IMR-90 (cell line): ENCODE results near the gene DPYD. TPM values are rescaled to one million over a fixed set of nuclear protein-coding genes. Genes with fewer than 3 reads are reported as not detected.

Experiments
- ATAC-seq: fragments of 200-7000 bp; cut with Tn5 transposase; 2 replicates; pipeline ENCODE4 v1.9.1; 2020; ENCODE audit warnings: low read depth, mild to moderate bottlenecking, moderate library complexity
- BruUV-seq: library from RNA; stranded (reverse); fragments of 400-500 nt; replicated peaks from 2 replicates; lab custom pipeline; 2021; lab: Mats Ljungman, UMichigan
- CTCF ChIA-PET: fragments of 300-600 bp; formaldehyde crosslinking; extraction: SDS; loops from one replicate; lab custom pipeline; 2021; ENCODE audit warnings: antibody characterized with exemption; lab: Yijun Ruan, JAX
- POLR2A ChIA-PET: fragments of 300-600 bp; sonication (Branson Sonifier 250); formaldehyde crosslinking; loops from one replicate; lab custom pipeline; 2022; ENCODE audit warnings: antibody characterized with exemption; ENCODE audit not compliant: unreplicated experiment; lab: Charles Lee
- DNase-seq: peaks from one replicate; pipeline ENCODE4 v3.0.0; 2013
- H2AFZ ChIP-seq: replicated peaks from 2 replicates; pipeline ENCODE3; 2013; ENCODE audit warnings: low read length, mild to moderate bottlenecking; ENCODE audit not compliant: poor library complexity
- H2AK5ac ChIP-seq: 2 replicates; pipeline ENCODE4 v1.6.1; 2013; ENCODE audit warnings: low read depth, low read length, inconsistent platforms
- H2AK9ac ChIP-seq: replicated peaks from 2 replicates; pipeline ENCODE3; 2013; ENCODE audit warnings: mild to moderate bottlenecking, low read depth, low read length, moderate library complexity; ENCODE audit not compliant: poor library complexity
- H2BK120ac ChIP-seq: 2 replicates; pipeline ENCODE4 v1.6.1; 2013; ENCODE audit warnings: low read depth, low read length, inconsistent platforms
- H2BK15ac ChIP-seq: 3 replicates; pipeline ENCODE4 v1.6.1; 2013; ENCODE audit warnings: low read depth, low read length, inconsistent platforms
- H2BK20ac ChIP-seq: 2 replicates; pipeline ENCODE4 v1.6.1; 2013; ENCODE audit warnings: low read depth, mild to moderate bottlenecking, inconsistent platforms, low read length, moderate library complexity
- H2BK5ac ChIP-seq: 2 replicates; pipeline ENCODE4 v1.6.1; 2013; ENCODE audit warnings: mild to moderate bottlenecking, low read depth, low read length, inconsistent platforms; ENCODE audit not compliant: poor library complexity, severe bottlenecking
- H3K14ac ChIP-seq: replicated peaks from 2 replicates; pipeline ENCODE4 v1.6.1; 2013; ENCODE audit warnings: low read depth, low read length, inconsistent platforms
- H3K18ac ChIP-seq: 2 replicates; pipeline ENCODE4 v1.6.1; 2013; ENCODE audit warnings: low read depth, low read length, control low read depth
- H3K23ac ChIP-seq: 2 replicates; pipeline ENCODE4 v1.6.1; 2013; ENCODE audit warnings: low read depth, low read length, inconsistent platforms
- H3K27ac ChIP-seq: 2 replicates; pipeline ENCODE4 v1.5.1; 2013; ENCODE audit warnings: mild to moderate bottlenecking, control low read depth, low read length; ENCODE audit not compliant: insufficient read depth
- H3K27me3 ChIP-seq: 2 replicates; pipeline ENCODE4 v1.6.1; 2013; ENCODE audit warnings: low read length; ENCODE audit not compliant: control insufficient read depth, insufficient read depth
- H3K36me3 ChIP-seq: 2 replicates; pipeline ENCODE4 v1.6.1; 2013; ENCODE audit warnings: low read length, mixed read lengths; ENCODE audit not compliant: control insufficient read depth, insufficient read depth
- H3K4ac ChIP-seq: 2 replicates; pipeline ENCODE4 v1.6.1; 2013; ENCODE audit warnings: low read depth, low read length, inconsistent platforms
- H3K4me1 ChIP-seq: 2 replicates; pipeline ENCODE4 v1.6.1; 2013; ENCODE audit warnings: low read length, mixed read lengths; ENCODE audit not compliant: control insufficient read depth, insufficient read depth
- H3K4me2 ChIP-seq: 2 replicates; pipeline ENCODE4 v1.6.1; 2013; ENCODE audit warnings: low read depth, mild to moderate bottlenecking, control low read depth, low read length, moderate library complexity
- H3K4me3 ChIP-seq: 2 replicates; pipeline ENCODE4 v1.5.1; 2013; ENCODE audit warnings: low read depth, mild to moderate bottlenecking, control low read depth, low read length, moderate library complexity; ENCODE audit not compliant: insufficient read depth
- H3K56ac ChIP-seq: 2 replicates; pipeline ENCODE4 v1.6.1; 2013; ENCODE audit warnings: low read length, inconsistent platforms; ENCODE audit not compliant: insufficient read depth; ENCODE audit errors: extremely low read depth
- H3K79me1 ChIP-seq, 2 experiments: 2 replicates each; pipeline ENCODE4 v1.6.1; 2013; ENCODE audit warnings: low read length in 2 of 2, inconsistent platforms in 1 of 2, low read depth in 1 of 2
- H3K9ac ChIP-seq: 2 replicates; pipeline ENCODE4 v1.6.1; 2013; ENCODE audit warnings: low read depth, low read length, control low read depth
- H3K9me1 ChIP-seq: 2 replicates; pipeline ENCODE4 v1.6.1; 2013; ENCODE audit warnings: low read length, inconsistent platforms; ENCODE audit not compliant: insufficient read depth
- H3K9me3 ChIP-seq: 2 replicates; pipeline ENCODE4 v1.6.1; 2013; ENCODE audit warnings: low read length; ENCODE audit not compliant: control insufficient read depth, insufficient read depth
- H4K20me1 ChIP-seq: 2 replicates; pipeline ENCODE4 v1.6.1; 2013; ENCODE audit warnings: low read length, inconsistent platforms; ENCODE audit not compliant: insufficient read depth
- H4K5ac ChIP-seq: 2 replicates; pipeline ENCODE4 v1.6.1; 2013; ENCODE audit warnings: mild to moderate bottlenecking, low read depth, low read length, control low read depth
- H4K8ac ChIP-seq, 2 experiments: 2 replicates each; pipeline ENCODE4 v1.6.1; 2013; ENCODE audit warnings: low read depth in 2 of 2, low read length in 2 of 2, control low read depth in 1 of 2, inconsistent platforms in 1 of 2
- H4K91ac ChIP-seq: 2 replicates; pipeline ENCODE4 v1.6.1; 2013; ENCODE audit warnings: low read depth, low read length, inconsistent platforms; ENCODE audit not compliant: insufficient read depth
- BHLHE40 ChIP-seq: fragments of 150-350 bp; IDR thresholded peaks from 2 replicates; pipeline ENCODE4 v1.6.1; 2016; ENCODE audit warnings: mild to moderate bottlenecking, low read depth, low read length
- CEBPB ChIP-seq: IDR thresholded peaks from 2 replicates; pipeline ENCODE4 v1.6.1; 2012; ENCODE audit warnings: low read depth, low read length, improper control_type of control experiment
- MAZ ChIP-seq: IDR thresholded peaks from 2 replicates; pipeline ENCODE4 v1.6.1; 2012; ENCODE audit warnings: low read depth, mild to moderate bottlenecking, low read length, improper control_type of control experiment, moderate library complexity, borderline replicate concordance
- NFE2L2 ChIP-seq: fragments of 150-350 bp; IDR thresholded peaks from 2 replicates; pipeline ENCODE4 v1.6.1; 2016; ENCODE audit warnings: low read depth, mild to moderate bottlenecking, low read length
- POLR2A ChIP-seq: IDR thresholded peaks from 2 replicates; pipeline ENCODE4 v1.6.1; 2012; ENCODE audit warnings: mild to moderate bottlenecking, low read depth, low read length
- RFX5 ChIP-seq: IDR thresholded peaks from 2 replicates; pipeline ENCODE4 v1.8.0; 2012; ENCODE audit warnings: low read depth, mild to moderate bottlenecking, low read length, moderate library complexity
- WGBS, 2 experiments: methylation state at CpG; one replicate each; pipeline versions ENCODE4 v1.1.5 to v1.1.7; 2013; ENCODE audit warnings: missing lambda C conversion rate in 2 of 2; ENCODE audit not compliant: insufficient read length in 1 of 2; ENCODE audit errors: extremely low coverage in 2 of 2; 5-methylcytosine and 5-hydroxymethylcytosine counted together
- dilution Hi-C: fragments of 300-500 bp; cut with HindIII; formaldehyde crosslinking; loops from one replicate; pipeline ENCODE4 v1.14.3; 2018; ENCODE audit warnings: low sequenced_read_pairs; ENCODE audit not compliant: unreplicated experiment
- in situ Hi-C: fragments of 300-500 bp; cut with MboI; formaldehyde crosslinking; loops from 3 replicates; pipeline ENCODE4 v1.14.3; 2019; ENCODE audit warnings: low sequenced_read_pairs, inconsistent platforms, mixed read lengths
- intact Hi-C: fragments of 100-400 bp; cut with micrococcal nuclease; formaldehyde crosslinking; loops from 2 replicates; pipeline ENCODE4 v1.10.0; 2022
- polyA plus RNA-seq, 3 experiments: library from polyadenylated mRNA; depleted of rRNA; stranded (reverse); fragments of >200 nt; gene quantifications; 2 replicates each; pipeline ENCODE4 v1.2.3, GENCODE V29; 2012; ENCODE audit warnings: low replicate concordance in 1 of 3
- total RNA-seq: library from RNA; depleted of rRNA; stranded (reverse); fragments of >200 nt; gene quantifications from 2 replicates; pipeline ENCODE4 v1.2.3, GENCODE V29; 2012
- TF ChIP-seq, protein P1 (sequence below): fragments of 150-350 bp; IDR thresholded peaks from 2 replicates; pipeline ENCODE4 v1.6.1; 2017; ENCODE audit warnings: mild to moderate bottlenecking, antibody characterized with exemption, low read length, low read depth

The DPYD gene
- total and polyA plus RNA-seq, 2 of the 4 experiments (the other 2 are of a cell fraction) = 9.3 to 47.3 TPM

DNA sequence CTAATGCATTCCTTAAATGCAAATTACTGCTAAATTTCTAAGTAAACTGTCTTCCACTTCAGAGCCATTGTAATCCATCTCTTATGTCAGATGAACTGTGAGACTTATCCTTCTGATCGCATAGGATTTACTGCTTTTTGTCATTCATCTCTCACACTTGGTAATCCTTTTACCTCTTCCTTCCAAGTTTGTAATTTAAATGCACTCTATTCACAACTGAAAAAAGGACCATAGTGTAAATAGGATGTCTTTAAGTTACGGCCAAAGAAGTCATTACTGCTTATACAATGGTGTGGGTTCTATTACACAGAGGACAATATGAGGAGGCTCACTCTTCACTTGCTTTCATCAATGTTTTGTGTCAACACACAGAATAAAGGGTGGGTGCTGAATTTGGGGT lies 806.0 kb downstream of the DPYD start:
- dilution Hi-C loops = no loop called here
- no peaks in the 10 kb centered on the region for H3K36me3 ChIP-seq
- no peaks in the 10 kb centered on the region for H4K20me1 ChIP-seq
- no peak overlapping the region for H2BK5ac ChIP-seq
- no peak overlapping the region for H3K18ac ChIP-seq
- H2BK15ac ChIP-seq = no peak overlapping the region
- H2BK120ac ChIP-seq = no peak overlapping the region
- H4K91ac ChIP-seq = no peak overlapping the region
- no peak overlapping the region for H3K4me2 ChIP-seq
- ATAC-seq (no peak), DNase-seq (no peak)
- H3K23ac ChIP-seq = no peak overlapping the region
- intact Hi-C loops = no loop called here
- H2AK9ac ChIP-seq = no peak overlapping the region
- H2AFZ ChIP-seq = no peak overlapping the region
- H3K4me3 ChIP-seq = no peak overlapping the region
- H3K4me1 ChIP-seq = no peaks in the 10 kb centered on the region
- H4K5ac ChIP-seq = no peak overlapping the region
- no peaks in the 10 kb centered on the region for H3K9me3 ChIP-seq
- H3K27me3 ChIP-seq = no peaks in the 10 kb centered on the region
- no peak overlapping the region for H2AK5ac ChIP-seq
- no peak overlapping the region for H3K9ac ChIP-seq
- H3K4ac ChIP-seq = no peak overlapping the region
- H3K56ac ChIP-seq = no peak overlapping the region
- no CpG with 5 or more reads among the region's 2 CpGs for WGBS, 2 experiments
- ChIA-PET CTCF (no interaction called here), POLR2A (no interaction called here)
- no peak overlapping the region for H4K8ac ChIP-seq
- H3K9me1 ChIP-seq = no peaks in the 10 kb centered on the region
- no peaks in the 10 kb centered on the region for H3K79me1 ChIP-seq
- H2BK20ac ChIP-seq = no peak overlapping the region
- TF ChIP-seq RFX5 = no peak
- TF ChIP-seq, protein P1, sequence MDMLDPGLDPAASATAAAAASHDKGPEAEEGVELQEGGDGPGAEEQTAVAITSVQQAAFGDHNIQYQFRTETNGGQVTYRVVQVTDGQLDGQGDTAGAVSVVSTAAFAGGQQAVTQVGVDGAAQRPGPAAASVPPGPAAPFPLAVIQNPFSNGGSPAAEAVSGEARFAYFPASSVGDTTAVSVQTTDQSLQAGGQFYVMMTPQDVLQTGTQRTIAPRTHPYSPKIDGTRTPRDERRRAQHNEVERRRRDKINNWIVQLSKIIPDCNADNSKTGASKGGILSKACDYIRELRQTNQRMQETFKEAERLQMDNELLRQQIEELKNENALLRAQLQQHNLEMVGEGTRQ = no peak
- TF ChIP-seq CEBPB = no peak
- no peak for TF ChIP-seq NFE2L2
- no peak for TF ChIP-seq BHLHE40
- TF ChIP-seq POLR2A = no peak
- no peak for TF ChIP-seq MAZ
- H3K14ac ChIP-seq = no peak overlapping the region
- H3K27ac ChIP-seq = no peak overlapping the region
- no TSS peak for BruUV-seq
- in situ Hi-C loops = no loop called here
